RWPE1 (cell line): Measurements from ENCODE around the gene FILIP1L.

Experiments
- CTCF ChIA-PET: fragments of 350-600 bp; sonication (Branson Sonifier 250); formaldehyde crosslinking; extraction: SDS; loops from one replicate; lab custom pipeline; 2021; lab: Yijun Ruan, JAX
- POLR2A ChIA-PET: fragments of 400-600 bp; formaldehyde crosslinking; extraction: SDS; loops from one replicate; lab custom pipeline; 2020; ENCODE audit warnings: antibody characterized with exemption; ENCODE audit not compliant: low non-redundant PET; lab: Yijun Ruan, JAX
- DNase-seq: peaks from one replicate; pipeline ENCODE4 v3.0.0; 2012; ENCODE audit warnings: low spot score
- H3K27ac ChIP-seq: fragments of 450-650 bp; 2 replicates; pipeline ENCODE4 v1.5.1; 2017
- TF ChIP-seq, protein P1 (sequence below): fragments of 450-650 bp; conservative IDR thresholded peaks from 2 replicates; pipeline ENCODE4 v1.5.1; 2017; ENCODE audit warnings: low read depth, mild to moderate bottlenecking

FILIP1L gene

DNA sequence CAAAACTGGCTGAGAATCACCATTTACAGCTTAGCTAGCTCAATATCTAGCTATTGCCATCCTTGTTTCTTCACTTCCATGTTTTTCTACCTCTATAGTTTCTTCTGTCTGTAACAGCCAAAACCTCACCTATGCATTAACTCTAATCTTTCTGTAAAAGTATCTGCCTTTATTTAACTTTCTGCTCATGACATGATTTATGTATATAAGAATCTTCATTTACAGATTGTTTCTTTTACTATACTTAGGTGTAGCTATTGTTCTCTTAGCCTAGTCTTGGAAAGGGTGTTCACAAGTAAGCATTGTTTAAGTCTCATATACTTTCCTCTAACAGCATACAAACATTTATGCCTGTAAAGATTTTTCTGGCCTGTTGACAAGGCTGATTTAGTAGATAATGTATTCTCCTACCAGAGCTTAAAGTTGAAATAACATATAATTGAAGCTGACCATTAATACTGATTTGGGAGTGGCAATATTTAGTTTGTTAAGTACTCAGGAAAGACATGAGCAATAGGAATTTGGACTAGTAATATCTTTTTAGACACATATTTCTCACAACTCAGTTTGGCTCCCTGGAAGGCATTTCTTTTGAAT lies 9.4 kb downstream of the FILIP1L start:
- DNase-seq: no peak
- TF ChIP-seq, protein P1, sequence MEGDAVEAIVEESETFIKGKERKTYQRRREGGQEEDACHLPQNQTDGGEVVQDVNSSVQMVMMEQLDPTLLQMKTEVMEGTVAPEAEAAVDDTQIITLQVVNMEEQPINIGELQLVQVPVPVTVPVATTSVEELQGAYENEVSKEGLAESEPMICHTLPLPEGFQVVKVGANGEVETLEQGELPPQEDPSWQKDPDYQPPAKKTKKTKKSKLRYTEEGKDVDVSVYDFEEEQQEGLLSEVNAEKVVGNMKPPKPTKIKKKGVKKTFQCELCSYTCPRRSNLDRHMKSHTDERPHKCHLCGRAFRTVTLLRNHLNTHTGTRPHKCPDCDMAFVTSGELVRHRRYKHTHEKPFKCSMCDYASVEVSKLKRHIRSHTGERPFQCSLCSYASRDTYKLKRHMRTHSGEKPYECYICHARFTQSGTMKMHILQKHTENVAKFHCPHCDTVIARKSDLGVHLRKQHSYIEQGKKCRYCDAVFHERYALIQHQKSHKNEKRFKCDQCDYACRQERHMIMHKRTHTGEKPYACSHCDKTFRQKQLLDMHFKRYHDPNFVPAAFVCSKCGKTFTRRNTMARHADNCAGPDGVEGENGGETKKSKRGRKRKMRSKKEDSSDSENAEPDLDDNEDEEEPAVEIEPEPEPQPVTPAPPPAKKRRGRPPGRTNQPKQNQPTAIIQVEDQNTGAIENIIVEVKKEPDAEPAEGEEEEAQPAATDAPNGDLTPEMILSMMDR: no peak
- H3K27ac ChIP-seq: no peak overlapping the region
- CTCF ChIA-PET: interaction anchor here (0.6 kb wide), 1 partner anchor 63 kb away, joined by 5 read pairs; no protein-coding TSS in a partner anchor
- POLR2A ChIA-PET: no interaction called here

DNA sequence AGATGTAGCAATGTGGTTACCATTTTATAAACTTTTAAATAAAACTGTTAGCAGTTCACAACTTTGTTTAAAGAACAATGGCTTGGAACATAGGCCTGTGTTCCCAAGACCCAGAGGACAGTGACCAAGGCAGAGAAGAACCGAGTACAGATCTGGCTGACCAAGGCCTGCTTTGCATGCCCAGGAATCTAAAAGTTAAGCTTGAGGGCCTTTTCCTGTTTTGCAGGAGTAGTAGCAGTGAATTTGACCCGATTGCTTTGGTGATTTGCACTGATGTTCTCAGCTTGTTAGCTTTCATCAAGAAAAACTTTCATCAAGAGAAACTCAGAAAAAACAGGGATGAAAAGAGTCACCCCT lies 9.9 kb downstream of the FILIP1L start:
- no peak overlapping the region for H3K27ac ChIP-seq
- CTCF ChIA-PET: interaction anchor here (0.6 kb wide), 1 partner anchor 62 kb away, joined by 5 read pairs; no protein-coding TSS in a partner anchor
- POLR2A ChIA-PET: no interaction called here
- TF ChIP-seq, protein P1: no peak
- no peak for DNase-seq

DNA sequence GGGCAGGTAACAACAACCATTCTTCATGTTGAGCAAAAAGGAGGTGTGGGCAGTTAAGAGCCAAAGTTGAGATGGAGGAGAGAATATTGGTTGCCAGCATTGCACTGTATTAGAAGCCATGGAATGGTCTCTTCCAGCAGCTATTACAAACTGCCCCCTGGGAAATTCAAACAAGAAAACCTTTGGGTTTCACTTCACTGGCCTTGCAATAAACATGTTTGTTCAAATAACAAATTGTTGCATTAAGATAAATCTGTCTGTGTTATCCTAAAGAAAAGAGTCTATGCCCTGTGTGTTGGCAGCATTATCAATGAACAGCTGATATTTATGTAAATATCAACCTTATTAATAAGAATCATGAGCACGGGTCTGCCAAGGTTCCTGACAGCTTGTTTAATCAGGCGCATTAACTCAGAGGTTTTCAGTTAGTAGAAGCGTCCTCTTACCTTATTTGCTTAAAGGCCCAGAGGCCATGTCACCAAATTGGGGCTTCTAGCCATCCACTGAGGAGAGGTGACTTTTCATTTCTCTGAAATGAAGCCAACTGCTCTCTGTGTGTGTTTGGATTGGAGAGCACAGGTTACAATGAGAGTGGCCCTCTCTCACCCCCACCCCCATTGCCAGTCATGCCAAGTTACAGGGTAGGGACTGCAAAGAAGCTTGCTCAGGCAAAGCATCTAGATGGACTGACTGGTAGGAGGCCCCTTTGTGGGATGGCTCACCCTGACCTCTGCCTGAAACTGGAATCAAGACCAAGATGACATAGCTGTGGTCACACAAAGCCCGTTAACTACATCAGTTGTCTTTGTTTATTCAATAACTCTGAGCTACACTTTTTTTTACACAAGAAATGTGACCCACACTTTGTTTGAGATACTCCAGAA lies 10.5 kb downstream of the FILIP1L start:
- no peak for DNase-seq
- CTCF ChIA-PET: no interaction called here
- TF ChIP-seq, protein P1: no peak
- POLR2A ChIA-PET: no interaction called here
- H3K27ac ChIP-seq: no peak overlapping the region

DNA sequence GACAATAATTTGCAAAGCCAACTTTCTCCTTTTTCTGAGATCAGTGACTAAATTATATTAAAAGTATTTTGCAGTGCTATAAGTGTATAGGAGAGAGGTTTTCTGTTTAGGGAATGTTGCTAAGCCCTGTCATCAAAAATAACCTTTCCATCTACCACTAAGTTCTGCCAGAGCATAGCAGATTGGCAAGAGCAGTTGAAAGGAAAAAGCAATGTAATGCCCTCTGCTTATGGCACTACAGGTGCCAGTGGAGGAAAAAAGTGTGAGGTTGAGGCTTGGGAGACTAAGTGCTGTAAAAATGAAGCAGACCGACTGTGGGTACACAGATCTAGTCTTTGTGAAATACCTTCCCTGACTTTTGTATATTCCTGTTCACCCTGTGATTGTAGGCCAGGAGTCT lies 11.5 kb downstream of the FILIP1L start:
- ChIA-PET POLR2A (no interaction called here), CTCF (interaction anchor here (0.5 kb wide), 1 partner anchor 271 kb away, joined by 9 read pairs; no protein-coding TSS in a partner anchor)
- TF ChIP-seq, protein P1: no peak
- no peak overlapping the region for H3K27ac ChIP-seq
- no peak for DNase-seq

DNA sequence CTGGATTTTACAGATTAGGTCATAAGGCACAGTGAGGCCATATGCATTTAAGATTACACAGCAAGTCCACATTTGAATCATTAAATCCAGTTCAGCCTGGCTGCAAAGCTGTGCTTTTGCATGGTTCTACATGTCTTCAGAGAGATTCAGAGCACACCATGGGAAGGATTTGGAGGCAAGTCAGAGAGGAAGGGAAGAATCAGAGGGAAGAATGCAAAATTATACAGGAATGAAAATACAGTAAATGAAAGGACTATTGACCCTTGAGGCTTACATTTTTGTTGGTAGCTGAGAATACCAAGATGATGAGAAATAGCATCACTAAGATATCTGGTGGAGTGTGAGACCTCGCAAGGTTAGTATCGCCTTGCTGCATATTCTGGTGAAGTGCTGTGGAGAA lies 13.9 kb downstream of the FILIP1L start:
- ChIA-PET CTCF (no interaction called here), POLR2A (no interaction called here)
- TF ChIP-seq, protein P1: no peak
- no peak for DNase-seq
- no peak overlapping the region for H3K27ac ChIP-seq

DNA sequence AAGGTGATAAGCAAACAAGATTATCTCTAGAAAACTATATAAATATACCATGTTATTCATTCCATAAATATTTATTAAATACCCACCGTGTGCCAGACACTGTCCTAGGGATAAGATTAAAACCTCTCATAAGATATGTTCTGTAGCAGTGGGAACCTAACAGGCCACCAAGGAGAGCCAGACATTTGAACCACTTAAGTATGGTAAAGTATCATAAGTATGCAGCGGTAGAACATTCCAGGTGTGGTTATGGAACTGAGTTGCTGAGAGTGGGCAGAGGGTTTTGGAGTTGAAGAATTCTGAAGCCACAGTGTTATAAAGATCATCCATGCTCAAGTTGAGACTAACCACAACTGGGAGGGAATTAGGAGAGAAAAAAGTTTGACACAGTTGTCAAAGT lies 14.7 kb downstream of the FILIP1L start:
- CTCF ChIA-PET: interaction anchor here (0.7 kb wide), 1 partner anchor 9 kb away, joined by 3 read pairs; no protein-coding TSS in a partner anchor
- no peak for DNase-seq
- TF ChIP-seq, protein P1: no peak
- POLR2A ChIA-PET: no interaction called here
- H3K27ac ChIP-seq: no peak overlapping the region
